Upper lobe of left lung (tissue), 4 donors: Measurements from ENCODE around the gene LTN1.

Experiments used
- POLR2A ChIP-seq, 4 donors: fragments of 450-650 bp; IDR thresholded peaks; one replicate each; pipeline ENCODE4 v1.5.1; 2016 to 2017; ENCODE audit warnings: antibody characterized with exemption in 4 of 4, mild to moderate bottlenecking in 2 of 4
- TF ChIP-seq, protein P1 (sequence below), 6 experiments: fragments of 450-650 bp in 4 of 6; fragments of 200-600 bp in 2 of 6; sonication (generic) in 2 of 6; IDR thresholded peaks; one replicate each; pipeline ENCODE4 v1.5.1; 2016 to 2019; ENCODE audit warnings: antibody characterized with exemption in 6 of 6

GRCh38 chr21:29030909-29031308 is 38.2 kb upstream of the LTN1 start:
- TF ChIP-seq, protein P1, sequence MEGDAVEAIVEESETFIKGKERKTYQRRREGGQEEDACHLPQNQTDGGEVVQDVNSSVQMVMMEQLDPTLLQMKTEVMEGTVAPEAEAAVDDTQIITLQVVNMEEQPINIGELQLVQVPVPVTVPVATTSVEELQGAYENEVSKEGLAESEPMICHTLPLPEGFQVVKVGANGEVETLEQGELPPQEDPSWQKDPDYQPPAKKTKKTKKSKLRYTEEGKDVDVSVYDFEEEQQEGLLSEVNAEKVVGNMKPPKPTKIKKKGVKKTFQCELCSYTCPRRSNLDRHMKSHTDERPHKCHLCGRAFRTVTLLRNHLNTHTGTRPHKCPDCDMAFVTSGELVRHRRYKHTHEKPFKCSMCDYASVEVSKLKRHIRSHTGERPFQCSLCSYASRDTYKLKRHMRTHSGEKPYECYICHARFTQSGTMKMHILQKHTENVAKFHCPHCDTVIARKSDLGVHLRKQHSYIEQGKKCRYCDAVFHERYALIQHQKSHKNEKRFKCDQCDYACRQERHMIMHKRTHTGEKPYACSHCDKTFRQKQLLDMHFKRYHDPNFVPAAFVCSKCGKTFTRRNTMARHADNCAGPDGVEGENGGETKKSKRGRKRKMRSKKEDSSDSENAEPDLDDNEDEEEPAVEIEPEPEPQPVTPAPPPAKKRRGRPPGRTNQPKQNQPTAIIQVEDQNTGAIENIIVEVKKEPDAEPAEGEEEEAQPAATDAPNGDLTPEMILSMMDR (IDR thresholded peaks at IDR 0.05): no peak
- no peak for TF ChIP-seq POLR2A (IDR thresholded peaks at IDR 0.05)
